Measurements from ENCODE around the gene LAMC1. TPM values are rescaled to one million over a fixed set of nuclear protein-coding genes. Genes with fewer than 3 reads are reported as not detected.

Gene LAMC1
- polyA plus RNA-seq, 1 of the 3 experiments (the other 2 are of a cell fraction) = 101 TPM

DNA sequence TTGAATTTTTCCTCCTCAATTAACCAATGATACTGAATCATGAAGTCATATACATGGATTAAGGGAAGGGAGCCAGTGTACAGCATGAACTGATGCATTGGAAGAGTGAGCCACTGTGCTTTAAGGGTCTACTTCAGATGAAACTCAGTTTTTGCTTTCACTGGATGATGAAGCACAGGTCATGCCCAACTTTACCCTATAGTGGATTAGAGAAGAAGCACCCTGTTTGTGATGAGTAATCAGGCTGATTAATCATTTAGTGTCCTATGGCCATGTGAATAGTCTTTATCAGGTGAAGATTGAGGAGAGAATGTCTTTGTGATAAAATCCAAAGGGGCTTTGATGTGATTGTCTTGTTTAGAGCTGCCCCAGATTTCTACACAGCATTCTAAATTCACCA lies 24.7 kb upstream of the LAMC1 start:
- no peaks in the 10 kb centered on the region; a peak in 1 of 4 replicates for H3K4me1 ChIP-seq (ENCODE audit: control insufficient read depth in 1 of 2, insufficient read depth in 2 of 2, low read depth in 1 of 2, low read length in 1 of 2)
- H3K27ac ChIP-seq (ENCODE audit: low read depth in 2 of 2, low read length in 1 of 2) = no peak overlapping the region
- H3K9ac ChIP-seq = no peak overlapping the region
- H3K9me3 ChIP-seq = no peaks in the 10 kb centered on the region
- no peaks in the 10 kb centered on the region for H3K9me2 ChIP-seq
- no peaks in the 10 kb centered on the region for H3K27me3 ChIP-seq (ENCODE audit: insufficient read depth)
- TF ChIP-seq FOXJ3 (CRISPR knock-in tag; IDR thresholded peaks at IDR 0.05) (no peak), GATA2 (CRISPR knock-in tag; IDR thresholded peaks at IDR 0.05) (no peak)
- POLR2A ChIA-PET = no interaction called here
- no peak overlapping the region for H2AFZ ChIP-seq (ENCODE audit: low read depth)
- no peaks in the 10 kb centered on the region for H4K20me1 ChIP-seq (ENCODE audit: insufficient read depth)
- CTCF ChIA-PET = no interaction called here
- no peak overlapping the region for H3K4me3 ChIP-seq (ENCODE audit: low read depth in 2 of 2, low read length in 1 of 2)
- H3K4me2 ChIP-seq = no peak overlapping the region
- H3K36me3 ChIP-seq (replicated peaks in 1 of 2; ENCODE audit: control insufficient read depth in 1 of 2, insufficient read depth in 2 of 2, low read length in 1 of 2) = no peaks in the 10 kb centered on the region
- H3K79me2 ChIP-seq (ENCODE audit: insufficient read depth) = no peaks in the 10 kb centered on the region
- H3F3A ChIP-seq (replicated peaks; ENCODE audit: insufficient read depth) = peaks cover 12% of the 10 kb centered on the region
- no peak for DNase-seq

GRCh38 chr1:183000167-183000962 lies 22.9 kb upstream of the LAMC1 start:
- Histone ChIP-seq H3K79me2 (ENCODE audit: insufficient read depth) (no peaks in the 10 kb centered on the region), H3F3A (replicated peaks; ENCODE audit: insufficient read depth) (peaks cover 12% of the 10 kb centered on the region), H3K4me1 (ENCODE audit: control insufficient read depth in 1 of 2, insufficient read depth in 2 of 2, low read depth in 1 of 2, low read length in 1 of 2) (no peaks in the 10 kb centered on the region; a peak in 1 of 4 replicates), H3K9ac (no peak overlapping the region), H4K20me1 (ENCODE audit: insufficient read depth) (no peaks in the 10 kb centered on the region), H3K27me3 (ENCODE audit: insufficient read depth) (no peaks in the 10 kb centered on the region), H2AFZ (ENCODE audit: low read depth) (no peak overlapping the region), H3K9me2 (no peaks in the 10 kb centered on the region), H3K27ac (ENCODE audit: low read depth in 2 of 2, low read length in 1 of 2) (no peak overlapping the region), H3K4me3 (ENCODE audit: low read depth in 2 of 2, low read length in 1 of 2) (no peak overlapping the region), H3K36me3 (replicated peaks in 1 of 2; ENCODE audit: control insufficient read depth in 1 of 2, insufficient read depth in 2 of 2, low read length in 1 of 2) (no peaks in the 10 kb centered on the region), H3K9me3 (no peaks in the 10 kb centered on the region), H3K4me2 (no peak overlapping the region)
- TF ChIP-seq NRF1 (IDR thresholded peaks at IDR 0.05; ENCODE audit: low read depth, low read length) (no peak), SIN3A (IDR thresholded peaks at IDR 0.05; ENCODE audit: borderline replicate concordance, low read depth, low read length) (no peak), GABPA (IDR thresholded peaks at IDR 0.05; ENCODE audit: low read depth) (no peak), JUND (IDR thresholded peaks at IDR 0.05) (no peak), TCF12 (IDR thresholded peaks at IDR 0.05) (no peak), EZH2phosphoT487 (IDR thresholded peaks at IDR 0.05; ENCODE audit: borderline replicate concordance, low read depth) (no peak), EP300 (IDR thresholded peaks at IDR 0.05; ENCODE audit: borderline replicate concordance in 1 of 2, low read depth in 1 of 2, low read length in 1 of 2) (no peak), FOXJ3 (CRISPR knock-in tag; IDR thresholded peaks at IDR 0.05) (no peak), RXRA (IDR thresholded peaks at IDR 0.05; ENCODE audit: borderline replicate concordance, low read depth) (no peak), TEAD4 (IDR thresholded peaks at IDR 0.05; ENCODE audit: borderline replicate concordance, insufficient read depth) (no peak), FOSL2 (IDR thresholded peaks at IDR 0.05; ENCODE audit: borderline replicate concordance, low read depth) (no peak), RCOR1 (IDR thresholded peaks at IDR 0.05; ENCODE audit: low read length) (no peak), RFX5 (IDR thresholded peaks at IDR 0.05; ENCODE audit: low read length) (no peak), PBX3 (IDR thresholded peaks at IDR 0.05) (no peak), RAD21 (IDR thresholded peaks at IDR 0.05; ENCODE audit: low read length) (no peak)
- TF ChIP-seq, protein P1, sequence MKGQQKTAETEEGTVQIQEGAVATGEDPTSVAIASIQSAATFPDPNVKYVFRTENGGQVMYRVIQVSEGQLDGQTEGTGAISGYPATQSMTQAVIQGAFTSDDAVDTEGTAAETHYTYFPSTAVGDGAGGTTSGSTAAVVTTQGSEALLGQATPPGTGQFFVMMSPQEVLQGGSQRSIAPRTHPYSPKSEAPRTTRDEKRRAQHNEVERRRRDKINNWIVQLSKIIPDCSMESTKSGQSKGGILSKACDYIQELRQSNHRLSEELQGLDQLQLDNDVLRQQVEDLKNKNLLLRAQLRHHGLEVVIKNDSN (IDR thresholded peaks at IDR 0.05; ENCODE audit: borderline replicate concordance, low read depth) = no peak
- TF ChIP-seq, protein P2, sequence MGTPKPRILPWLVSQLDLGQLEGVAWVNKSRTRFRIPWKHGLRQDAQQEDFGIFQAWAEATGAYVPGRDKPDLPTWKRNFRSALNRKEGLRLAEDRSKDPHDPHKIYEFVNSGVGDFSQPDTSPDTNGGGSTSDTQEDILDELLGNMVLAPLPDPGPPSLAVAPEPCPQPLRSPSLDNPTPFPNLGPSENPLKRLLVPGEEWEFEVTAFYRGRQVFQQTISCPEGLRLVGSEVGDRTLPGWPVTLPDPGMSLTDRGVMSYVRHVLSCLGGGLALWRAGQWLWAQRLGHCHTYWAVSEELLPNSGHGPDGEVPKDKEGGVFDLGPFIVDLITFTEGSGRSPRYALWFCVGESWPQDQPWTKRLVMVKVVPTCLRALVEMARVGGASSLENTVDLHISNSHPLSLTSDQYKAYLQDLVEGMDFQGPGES (IDR thresholded peaks at IDR 0.05; ENCODE audit: low read depth, low read length) = no peak
- no peak for DNase-seq
- CTCF ChIA-PET = interaction anchor here (1.0 kb wide), 1 partner anchor 38 kb away, joined by 3 read pairs; no protein-coding TSS in a partner anchor
- 88% methylated on average over 4 of the region's 4 CpGs for WGBS (ENCODE audit: low lambda C conversion rate)
- POLR2A ChIA-PET = no interaction called here

All from SK-N-SH (cell line).